Transverse colon (tissue), 4 donors: ENCODE results near the gene SPOUT1.

Source experiments
- CTCF ChIP-seq, 5 experiments: fragments of 200-600 bp in 3 of 5; fragments of 450-650 bp in 2 of 5; sonication (generic) in 3 of 5; IDR thresholded peaks; 1 replicate in 2 of 5; 2 replicates in 3 of 5; pipeline ENCODE4 v1.5.1; 2016 to 2017; ENCODE audit warnings: antibody characterized with exemption in 5 of 5, inconsistent platforms in 3 of 5, mild to moderate bottlenecking in 2 of 5, moderate library complexity in 1 of 5
- EP300 ChIP-seq: sonication (generic); formaldehyde crosslinking; IDR thresholded peaks from one replicate; pipeline ENCODE4 v1.6.1; 2017; ENCODE audit warnings: antibody characterized with exemption, low read depth
- POLR2A ChIP-seq: fragments of 450-650 bp; IDR thresholded peaks from one replicate; pipeline ENCODE4 v1.6.1; 2016; ENCODE audit warnings: antibody characterized with exemption, mild to moderate bottlenecking, moderate library complexity
- POLR2AphosphoS5 ChIP-seq, 3 donors: sonication (generic); formaldehyde crosslinking; IDR thresholded peaks; one replicate each; pipeline ENCODE4 v1.6.1; 2016; ENCODE audit warnings: antibody characterized with exemption in 3 of 3

GRCh38 chr9:128841694-128842492 lies 12.3 kb upstream of the SPOUT1 start:
- TF ChIP-seq EP300 = no peak
- TF ChIP-seq POLR2AphosphoS5 (IDR thresholded peaks at IDR 0.05) = no peak
- no peak for TF ChIP-seq CTCF (IDR thresholded peaks at IDR 0.05)
- TF ChIP-seq POLR2A = no peak
